CD4-positive, alpha-beta T cell treated with Interleukin-21 for 1 hour (primary cell): ENCODE measurements around the gene CA11.
A peak's percentile ranks its signal among the peaks of the same experiment; 100 is the strongest.
"Not testable (repeated sequence)": the region's sequence is repeated elsewhere in the genome, so short reads cannot be mapped to it uniquely, and the experiment has no call there.

Experiments used
- DNase-seq: peaks from one replicate; pipeline ENCODE4 v3.0.0-alpha.2; 2020

Gene CA11

GRCh38 chr19:48668761-48669160 lies 22.8 kb upstream of the CA11 start:
- DNase-seq, result no peak

- no peak for DNase-seq
These were observed 22.3 kb upstream of the CA11 start for GRCh38 chr19:48668332-48668731.

GRCh38 chr19:48665786-48666185 lies 19.8 kb upstream of the CA11 start:
- no peak for DNase-seq

GRCh38 chr19:48664476-48664875 lies 18.5 kb upstream of the CA11 start:
- no peak for DNase-seq

- no peak for DNase-seq
These were observed 17.7 kb upstream of the CA11 start for GRCh38 chr19:48663667-48664066.

- DNase-seq, result no peak
These were observed 15.7 kb upstream of the CA11 start for GRCh38 chr19:48661711-48662090.

GRCh38 chr19:48660852-48661710 lies 15.1 kb upstream of the CA11 start:
- peak; percentile 91 for DNase-seq

- no peak for DNase-seq
These were observed 13.8 kb upstream of the CA11 start for GRCh38 chr19:48659768-48660167.

- DNase-seq, result no peak
These were observed 12.5 kb upstream of the CA11 start for GRCh38 chr19:48658483-48658882.

- not testable (repeated sequence) for DNase-seq
These were observed 11.8 kb upstream of the CA11 start for GRCh38 chr19:48657828-48658227.

- no peak for DNase-seq
These were observed 11.0 kb upstream of the CA11 start for GRCh38 chr19:48656840-48657474.

- DNase-seq, result no peak
These were observed 8.5 kb upstream of the CA11 start for GRCh38 chr19:48654299-48655059.

- DNase-seq, result no peak
These were observed 5.7 kb upstream of the CA11 start for GRCh38 chr19:48651683-48652048.

GRCh38 chr19:48650974-48651682 lies 5.1 kb upstream of the CA11 start:
- no peak for DNase-seq

- DNase-seq, result no peak
These were observed 2.1 kb upstream of the CA11 start for GRCh38 chr19:48648134-48648533.

GRCh38 chr19:48646722-48647216 lies 782 bp upstream of the CA11 start:
- DNase-seq, result no peak

GRCh38 chr19:48645620-48646000 lies 377 bp downstream of the CA11 start:
- no peak for DNase-seq

- DNase-seq, result peak; percentile 82
These were observed 958 bp downstream of the CA11 start for GRCh38 chr19:48644839-48645619.

GRCh38 chr19:48644355-48644754 lies 1.6 kb downstream of the CA11 start:
- DNase-seq, result no peak

GRCh38 chr19:48642862-48643261 lies 3.1 kb downstream of the CA11 start:
- DNase-seq, result no peak

GRCh38 chr19:48641850-48642249 lies 4.1 kb downstream of the CA11 start:
- no peak for DNase-seq
